SK-N-SH (cell line): ENCODE data around the gene LRRC8C.

Source experiments
- CTCF ChIP-seq: fragments of 200-600 bp; sonication (generic); IDR thresholded peaks from 2 replicates; pipeline ENCODE4 v1.6.1; 2017; ENCODE audit warnings: antibody characterized with exemption, mild to moderate bottlenecking, moderate library complexity
- EZH2phosphoT487 ChIP-seq: fragments of 200-600 bp; sonication (generic); IDR thresholded peaks from 2 replicates; pipeline ENCODE4 v1.6.1; 2017; ENCODE audit warnings: low read depth, mixed run types, mild to moderate bottlenecking, antibody characterized with exemption, moderate library complexity, borderline replicate concordance
- SIN3A ChIP-seq: IDR thresholded peaks from 2 replicates; pipeline ENCODE4 v1.6.1; 2012; ENCODE audit warnings: low read depth, mild to moderate bottlenecking, low read length, moderate library complexity, borderline replicate concordance
- YY1 ChIP-seq: IDR thresholded peaks from 2 replicates; pipeline ENCODE4 v1.4.0; 2012; ENCODE audit warnings: low read depth, mild to moderate bottlenecking
- TF ChIP-seq, protein P1 (sequence below): IDR thresholded peaks from 2 replicates; pipeline ENCODE4 v1.6.1; 2012; ENCODE audit warnings: mild to moderate bottlenecking, low read depth, low read length, moderate library complexity

DNA sequence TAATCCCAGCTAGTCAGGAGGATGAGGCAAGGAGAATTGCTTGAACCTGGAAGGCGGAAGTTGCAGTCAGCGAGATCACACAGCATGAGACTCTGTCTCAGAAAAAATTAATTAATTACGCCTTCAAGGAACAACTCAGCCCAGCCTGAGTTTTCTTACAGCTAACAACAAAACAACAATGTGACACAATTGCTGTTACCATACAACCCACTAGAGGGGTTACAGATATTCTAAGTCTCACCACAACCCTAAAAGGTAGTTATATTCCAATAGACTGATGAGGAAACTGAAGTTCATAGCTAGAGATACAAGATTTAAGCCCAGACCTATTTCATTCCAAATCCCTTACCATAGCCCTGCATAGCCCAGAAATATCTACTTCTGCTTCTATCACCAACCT, 2.9 kb upstream of the LRRC8C start:
- TF ChIP-seq YY1 (no peak), CTCF (no peak), EZH2phosphoT487 (no peak), SIN3A (no peak)
- TF ChIP-seq, protein P1, sequence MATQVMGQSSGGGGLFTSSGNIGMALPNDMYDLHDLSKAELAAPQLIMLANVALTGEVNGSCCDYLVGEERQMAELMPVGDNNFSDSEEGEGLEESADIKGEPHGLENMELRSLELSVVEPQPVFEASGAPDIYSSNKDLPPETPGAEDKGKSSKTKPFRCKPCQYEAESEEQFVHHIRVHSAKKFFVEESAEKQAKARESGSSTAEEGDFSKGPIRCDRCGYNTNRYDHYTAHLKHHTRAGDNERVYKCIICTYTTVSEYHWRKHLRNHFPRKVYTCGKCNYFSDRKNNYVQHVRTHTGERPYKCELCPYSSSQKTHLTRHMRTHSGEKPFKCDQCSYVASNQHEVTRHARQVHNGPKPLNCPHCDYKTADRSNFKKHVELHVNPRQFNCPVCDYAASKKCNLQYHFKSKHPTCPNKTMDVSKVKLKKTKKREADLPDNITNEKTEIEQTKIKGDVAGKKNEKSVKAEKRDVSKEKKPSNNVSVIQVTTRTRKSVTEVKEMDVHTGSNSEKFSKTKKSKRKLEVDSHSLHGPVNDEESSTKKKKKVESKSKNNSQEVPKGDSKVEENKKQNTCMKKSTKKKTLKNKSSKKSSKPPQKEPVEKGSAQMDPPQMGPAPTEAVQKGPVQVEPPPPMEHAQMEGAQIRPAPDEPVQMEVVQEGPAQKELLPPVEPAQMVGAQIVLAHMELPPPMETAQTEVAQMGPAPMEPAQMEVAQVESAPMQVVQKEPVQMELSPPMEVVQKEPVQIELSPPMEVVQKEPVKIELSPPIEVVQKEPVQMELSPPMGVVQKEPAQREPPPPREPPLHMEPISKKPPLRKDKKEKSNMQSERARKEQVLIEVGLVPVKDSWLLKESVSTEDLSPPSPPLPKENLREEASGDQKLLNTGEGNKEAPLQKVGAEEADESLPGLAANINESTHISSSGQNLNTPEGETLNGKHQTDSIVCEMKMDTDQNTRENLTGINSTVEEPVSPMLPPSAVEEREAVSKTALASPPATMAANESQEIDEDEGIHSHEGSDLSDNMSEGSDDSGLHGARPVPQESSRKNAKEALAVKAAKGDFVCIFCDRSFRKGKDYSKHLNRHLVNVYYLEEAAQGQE = no peak
